Activated CD4-positive, alpha-beta T cell treated with anti-CD3 and anti-CD28 coated beads, Interleukin-2, amount 50 U/mL, for 16 hours (primary cell): ENCODE results near the gene HS1BP3.

Experiments
- DNase-seq: peaks from one replicate; pipeline ENCODE4 v3.0.0-alpha.2; 2020

Gene HS1BP3

DNA sequence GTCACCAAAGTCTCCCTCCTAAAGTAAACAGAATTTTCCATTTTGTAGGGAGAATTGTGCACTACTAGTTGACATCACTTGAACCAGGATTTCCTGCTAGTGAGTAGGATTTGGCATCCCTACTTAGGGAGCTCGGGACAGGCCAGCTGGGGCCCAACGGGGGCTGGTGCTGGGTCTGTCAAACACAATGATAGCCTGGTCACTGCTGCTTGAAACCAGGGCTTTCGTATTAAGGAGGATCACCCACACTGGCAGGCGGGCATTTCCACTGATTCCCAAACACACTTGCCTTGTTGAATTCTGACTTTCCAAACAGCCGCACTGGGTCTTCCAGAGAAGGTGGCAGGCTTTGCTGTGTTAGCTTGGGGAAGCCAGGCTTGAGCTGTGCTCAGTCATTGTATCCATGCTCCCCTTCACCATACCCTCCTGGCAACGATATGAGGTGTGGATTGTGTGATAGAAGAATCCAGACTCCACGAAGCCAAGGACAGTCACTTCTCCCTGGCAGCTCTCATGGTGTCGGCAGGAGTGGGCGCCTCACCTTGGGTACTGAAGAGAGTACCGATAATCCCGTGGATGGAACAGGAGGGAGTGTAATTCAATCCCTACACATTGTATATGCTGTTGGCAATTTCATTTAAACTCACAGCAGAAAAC is 23.5 kb upstream of the HS1BP3 start:
- DNase-seq: no peak

DNA sequence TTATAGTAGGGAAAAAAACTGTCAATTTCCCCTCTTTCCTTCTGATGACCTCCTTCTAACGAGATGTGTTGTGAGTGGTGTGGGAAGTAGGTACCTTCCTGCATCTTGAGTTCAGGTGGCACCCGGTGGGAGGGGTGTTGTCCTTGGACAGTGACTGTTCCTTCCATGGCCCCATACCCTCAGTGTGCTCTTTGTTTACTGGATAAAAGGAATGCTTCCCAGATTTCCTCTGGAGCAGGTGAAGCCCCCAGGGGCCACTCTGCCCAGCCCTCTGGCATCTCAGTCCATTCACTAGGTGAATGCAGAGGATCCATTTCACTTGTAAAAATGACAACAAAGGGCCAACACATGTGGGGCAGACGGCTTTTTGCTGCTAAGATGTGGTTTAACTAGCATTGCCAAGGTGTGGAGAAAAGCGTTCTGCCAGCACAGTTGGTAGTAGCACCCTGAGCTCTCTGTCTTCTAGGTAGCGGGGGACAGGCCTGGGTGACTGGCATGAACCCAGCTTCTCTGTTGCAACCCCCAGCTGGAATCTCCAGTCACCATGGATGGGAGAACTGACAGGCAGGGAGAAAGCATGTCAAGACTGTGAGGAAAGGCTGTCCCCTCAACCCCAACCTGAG is 22.9 kb upstream of the HS1BP3 start:
- no peak for DNase-seq

- DNase-seq: no peak
These were observed 21.5 kb upstream of the HS1BP3 start for GRCh38 chr2:20672201-20672951.

DNA sequence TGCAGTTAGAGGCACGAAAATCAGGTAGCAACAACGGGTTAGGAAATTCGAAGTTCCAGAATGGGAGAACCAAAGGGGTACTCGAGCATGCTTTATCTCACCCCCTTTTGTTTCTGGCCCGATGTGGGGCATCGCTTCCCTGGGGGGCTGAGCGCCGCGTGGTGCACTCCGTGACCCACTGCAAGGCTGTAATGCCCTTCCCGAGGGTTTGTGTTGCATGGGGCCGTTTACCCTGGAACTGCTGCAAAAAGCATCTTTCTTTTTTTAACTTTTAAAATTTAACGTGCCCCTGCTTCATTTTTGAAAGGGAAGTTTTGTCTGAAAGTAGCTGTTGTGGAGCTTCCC is 20.8 kb upstream of the HS1BP3 start:
- no peak for DNase-seq

GRCh38 chr2:20671036-20671735 is 20.3 kb upstream of the HS1BP3 start:
- DNase-seq: no peak

- DNase-seq: no peak
These were observed 19.6 kb upstream of the HS1BP3 start for GRCh38 chr2:20670315-20671035.

GRCh38 chr2:20669562-20670314 is 18.8 kb upstream of the HS1BP3 start:
- DNase-seq: no peak

GRCh38 chr2:20668871-20669475 is 18.1 kb upstream of the HS1BP3 start:
- DNase-seq: no peak

DNA sequence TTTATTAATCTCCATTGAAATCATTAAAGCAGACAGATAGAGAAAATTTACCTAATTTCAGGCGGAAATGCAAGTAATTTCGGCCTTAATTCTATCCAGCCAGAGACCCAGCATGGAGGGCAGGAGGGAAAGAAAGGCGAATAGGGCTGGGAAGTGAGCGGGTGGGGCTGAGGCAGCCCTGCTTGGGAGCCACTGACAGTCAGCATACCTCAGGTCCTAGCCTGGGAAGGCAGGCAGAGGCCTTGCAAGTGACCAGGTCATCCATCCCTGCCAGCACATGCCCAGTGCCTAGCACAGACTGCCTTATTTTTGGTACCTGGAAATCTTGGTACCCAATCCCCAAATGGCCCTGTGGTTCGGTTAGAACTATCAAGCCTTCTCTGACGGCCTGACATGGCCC is 17.6 kb upstream of the HS1BP3 start:
- no peak for DNase-seq

GRCh38 chr2:20667531-20668401 is 16.9 kb upstream of the HS1BP3 start:
- no peak for DNase-seq

DNA sequence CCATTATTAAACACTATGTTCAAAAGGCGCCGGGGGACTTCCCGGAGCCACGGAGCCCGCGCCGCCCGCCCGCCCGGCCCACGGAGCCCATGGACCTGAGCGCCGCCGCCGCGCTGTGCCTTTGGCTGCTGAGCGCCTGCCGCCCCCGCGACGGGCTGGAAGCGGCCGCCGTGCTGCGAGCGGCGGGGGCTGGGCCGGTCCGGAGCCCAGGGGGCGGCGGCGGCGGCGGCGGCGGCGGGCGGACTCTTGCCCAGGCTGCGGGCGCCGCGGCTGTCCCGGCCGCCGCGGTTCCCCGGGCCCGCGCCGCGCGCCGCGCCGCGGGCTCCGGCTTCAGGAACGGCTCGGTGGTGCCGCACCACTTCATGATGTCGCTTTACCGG is 16.2 kb upstream of the HS1BP3 start:
- DNase-seq: no peak

- DNase-seq: no peak
These were observed 15.6 kb upstream of the HS1BP3 start, which contains the start of gene GDF7 for GRCh38 chr2:20666304-20667150. Gene GDF7, plus strand, starts transcription at chr2:20667144. Its CDS starts 96 bp downstream, at chr2:20667240.

DNA sequence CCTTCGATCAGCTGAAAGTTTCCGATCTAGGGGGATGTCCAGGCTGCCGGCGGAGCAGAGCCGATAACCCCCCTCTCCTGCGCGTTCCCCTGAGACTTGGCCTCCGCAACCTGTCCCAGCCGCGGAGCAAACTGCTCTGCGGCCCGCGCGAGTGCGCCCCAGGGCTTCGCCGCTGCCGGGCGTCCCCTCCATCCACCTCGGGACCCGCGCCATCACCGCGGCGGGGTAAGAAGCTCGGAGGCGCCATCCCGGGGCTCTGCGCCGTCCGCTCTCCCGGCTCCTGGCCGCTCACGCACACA is 15.1 kb upstream of the HS1BP3 start:
- no peak for DNase-seq

DNA sequence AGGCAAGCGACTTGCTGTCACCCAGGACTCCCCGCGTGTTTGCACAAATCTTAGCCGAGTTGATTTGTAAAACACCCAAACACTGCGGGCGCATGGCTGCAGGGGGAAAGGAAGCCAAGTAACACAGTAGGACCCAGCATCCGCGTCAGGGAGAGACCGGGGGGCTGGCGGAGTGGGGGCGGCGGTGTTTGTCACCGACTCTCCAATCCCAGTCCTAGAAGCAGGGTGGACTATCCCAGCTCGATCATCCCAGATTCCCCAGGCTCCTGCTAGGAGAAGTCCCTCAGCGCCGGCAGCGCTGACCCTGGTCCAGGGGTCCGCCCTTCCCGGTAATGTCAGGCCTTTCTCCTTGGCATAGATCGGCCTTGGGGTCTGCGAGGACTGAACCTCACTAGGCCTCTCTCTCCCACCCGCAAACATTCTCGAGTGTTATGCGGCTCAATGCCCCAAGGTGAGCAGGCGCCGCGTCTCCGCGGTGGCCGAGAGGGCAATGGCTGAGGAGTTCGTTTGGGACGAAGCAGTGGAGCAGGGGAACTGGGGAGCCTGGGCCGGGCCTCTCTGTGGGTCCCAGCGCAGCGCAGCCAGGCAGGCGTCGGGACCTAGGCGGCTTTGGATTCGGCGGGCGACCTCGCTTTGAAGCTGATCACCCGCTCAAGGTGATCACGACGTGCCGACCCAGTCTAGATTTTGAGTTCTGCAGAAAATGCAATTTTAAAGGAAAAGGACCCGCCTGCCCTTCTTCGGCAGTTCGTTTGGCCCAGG is 14.5 kb upstream of the HS1BP3 start:
- no peak for DNase-seq

- no peak for DNase-seq
These were observed 13.7 kb upstream of the HS1BP3 start for GRCh38 chr2:20664431-20665242.

DNA sequence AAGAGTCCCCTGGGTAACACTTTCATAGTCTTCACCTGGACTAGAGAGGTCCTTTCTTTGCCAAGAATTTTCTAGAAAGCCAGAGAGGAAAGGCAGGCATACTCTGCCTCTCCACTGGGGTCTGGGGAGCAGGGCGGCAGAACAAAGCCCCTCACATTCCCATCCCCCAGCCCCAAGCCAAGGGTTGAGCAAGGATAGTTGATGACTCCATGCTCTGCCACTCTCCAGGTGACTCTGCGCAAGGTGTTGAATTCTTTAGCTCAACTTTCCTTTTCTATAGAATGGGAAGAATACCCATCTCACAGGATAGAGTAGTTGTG is 13.1 kb upstream of the HS1BP3 start:
- DNase-seq: no peak

GRCh38 chr2:20663196-20664070 is 12.5 kb upstream of the HS1BP3 start:
- no peak for DNase-seq
